Endodermal cell (in vitro differentiated cells): ENCODE results near the gene TRMT2A. TPM values are rescaled to one million over a fixed set of nuclear protein-coding genes. Genes with fewer than 3 reads are reported as not detected.

ENCODE experiments used
- DNase-seq: peaks from one replicate; pipeline ENCODE4 v3.0.0-alpha.2; 2017
- H3K27ac ChIP-seq: 2 replicates; pipeline ENCODE4 v1.5.1; 2013; ENCODE audit warnings: mild to moderate bottlenecking, low read depth, low read length, moderate library complexity
- H3K27me3 ChIP-seq: 2 replicates; pipeline ENCODE4 v1.6.1; 2013; ENCODE audit warnings: mild to moderate bottlenecking, low read length, moderate library complexity; ENCODE audit not compliant: insufficient read depth, control insufficient read depth, poor library complexity, severe bottlenecking
- H3K36me3 ChIP-seq: 2 replicates; pipeline ENCODE4 v1.7.0; 2013; ENCODE audit warnings: mild to moderate bottlenecking, low read length, moderate library complexity; ENCODE audit not compliant: control insufficient read depth, insufficient read depth
- H3K4me1 ChIP-seq: one replicate; pipeline ENCODE4 v1.7.0; 2013; ENCODE audit warnings: low read length; ENCODE audit not compliant: control insufficient read depth, insufficient read depth
- H3K4me3 ChIP-seq: 2 replicates; pipeline ENCODE4 v1.5.1; 2013; ENCODE audit warnings: mild to moderate bottlenecking, low read length, moderate library complexity
- H3K9ac ChIP-seq: 2 replicates; pipeline ENCODE4 v1.6.1; 2013; ENCODE audit warnings: mild to moderate bottlenecking, low read length, moderate library complexity; ENCODE audit not compliant: poor library complexity, severe bottlenecking; ENCODE audit errors: extremely low read depth
- H3K9me3 ChIP-seq: 2 replicates; pipeline ENCODE4 v1.6.1; 2013; ENCODE audit warnings: mild to moderate bottlenecking, low read length, moderate library complexity; ENCODE audit not compliant: control insufficient read depth
- H3K27ac Mint-ChIP-seq: 2 replicates; pipeline ENCODE4 v1.8.0; 2020; ENCODE audit warnings: mixed read lengths
- H3K27me3 Mint-ChIP-seq: 2 replicates; pipeline ENCODE4 v1.8.0; 2021; ENCODE audit warnings: mild to moderate bottlenecking, mixed read lengths; ENCODE audit not compliant: insufficient read depth
- H3K36me3 Mint-ChIP-seq: 2 replicates; pipeline ENCODE4 v1.8.0; 2020; ENCODE audit warnings: low read depth, mixed read lengths
- H3K4me1 Mint-ChIP-seq: 2 replicates; pipeline ENCODE4 v1.8.0; 2020; ENCODE audit warnings: mixed read lengths
- H3K4me3 Mint-ChIP-seq: 2 replicates; pipeline ENCODE4 v1.8.0; 2020; ENCODE audit warnings: mild to moderate bottlenecking, moderate library complexity, mixed read lengths
- H3K9me3 Mint-ChIP-seq: 2 replicates; pipeline ENCODE4 v1.8.0; 2020; ENCODE audit warnings: mild to moderate bottlenecking, mixed read lengths
- CTCF ChIP-seq: fragments of 200-600 bp; sonication (generic); conservative IDR thresholded peaks from 2 replicates; pipeline ENCODE4 v1.5.0; 2021; ENCODE audit warnings: antibody characterized with exemption, mild to moderate bottlenecking
- WGBS, 2 experiments: methylation state at CpG; one replicate each; pipeline versions ENCODE4 v1.1.5 to v1.1.7; 2013; ENCODE audit warnings: missing lambda C conversion rate in 2 of 2, mixed read lengths in 1 of 2; ENCODE audit not compliant: insufficient coverage in 1 of 2, insufficient read length in 1 of 2; 5-methylcytosine and 5-hydroxymethylcytosine counted together
- total RNA-seq, 2 donors: library from RNA; stranded (reverse); fragmentation: NEBNext Ultra II Directional in 1 of 2; extraction: Animal tissue kit (Norgen Biotek cat#: 25700) in 1 of 2; gene quantifications; 2 replicates in 1 of 2; 3 replicates in 1 of 2; pipeline ENCODE4 v1.2.1, GENCODE V29; 2021

The TRMT2A gene
- total RNA-seq, 2 donors from 2014 or later = 45.6 to 55.2 TPM

GRCh38 chr22:20156611-20157429, 39.8 kb upstream of the TRMT2A start:
- Mint-ChIP-seq H3K9me3 (no peaks in the 10 kb centered on the region), H3K27ac (no peak overlapping the region), H3K4me1 (peaks cover 2% of the 10 kb centered on the region), H3K36me3 (no peaks in the 10 kb centered on the region), H3K27me3 (no peaks in the 10 kb centered on the region), H3K4me3 (no peak overlapping the region)
- Histone ChIP-seq H3K9me3 (no peaks in the 10 kb centered on the region), H3K9ac (no peak overlapping the region), H3K36me3 (no peaks in the 10 kb centered on the region), H3K27me3 (no peaks in the 10 kb centered on the region), H3K27ac (no peak overlapping the region), H3K4me1 (no peaks in the 10 kb centered on the region), H3K4me3 (no peak overlapping the region)
- peak; percentile 97 for DNase-seq
- WGBS, 2 experiments = 58 to 74% methylated on average over 8 to 17 of the region's 17 CpGs
- TF ChIP-seq CTCF = peak; percentile 96

GRCh38 chr22:20156042-20156389, 39.0 kb upstream of the TRMT2A start:
- Histone ChIP-seq H3K36me3 (no peaks in the 10 kb centered on the region), H3K27ac (peak overlapping the region; percentile 44), H3K27me3 (no peaks in the 10 kb centered on the region), H3K4me3 (no peak overlapping the region), H3K9ac (no peak overlapping the region), H3K9me3 (no peaks in the 10 kb centered on the region), H3K4me1 (no peaks in the 10 kb centered on the region)
- H3K27ac Mint-ChIP-seq = no peak overlapping the region
- H3K27me3 Mint-ChIP-seq = no peaks in the 10 kb centered on the region
- peaks cover 2% of the 10 kb centered on the region for H3K4me1 Mint-ChIP-seq
- no peak overlapping the region for H3K4me3 Mint-ChIP-seq
- H3K36me3 Mint-ChIP-seq = no peaks in the 10 kb centered on the region
- TF ChIP-seq CTCF = no peak
- no peaks in the 10 kb centered on the region for H3K9me3 Mint-ChIP-seq
- WGBS, 2 experiments = 86 to 88% methylated on average over 6 to 7 of the region's 7 CpGs
- DNase-seq = no peak

GRCh38 chr22:20155330-20156041, 38.5 kb upstream of the TRMT2A start:
- Histone ChIP-seq H3K9ac (no peak overlapping the region), H3K27me3 (no peaks in the 10 kb centered on the region), H3K4me1 (no peaks in the 10 kb centered on the region), H3K36me3 (no peaks in the 10 kb centered on the region), H3K27ac (peak overlapping the region; percentile 44), H3K4me3 (no peak overlapping the region), H3K9me3 (no peaks in the 10 kb centered on the region)
- Mint-ChIP-seq H3K27me3 (no peaks in the 10 kb centered on the region), H3K4me3 (no peak overlapping the region), H3K36me3 (no peaks in the 10 kb centered on the region), H3K4me1 (peaks cover 2% of the 10 kb centered on the region), H3K9me3 (no peaks in the 10 kb centered on the region), H3K27ac (no peak overlapping the region)
- no peak for DNase-seq
- no peak for TF ChIP-seq CTCF
- 75 to 89% methylated on average over 14 to 30 of the region's 30 CpGs for WGBS, 2 experiments
